HG02973 (cell line): Measurements from ENCODE around the gene IL36G.

Experiments used
- ATAC-seq: cut with Tn5 transposase; IDR thresholded peaks from one replicate; pipeline ENCODE4 v1.9.1; 2021; ENCODE audit warnings: moderate library complexity; ENCODE audit not compliant: unreplicated experiment

The IL36G gene

DNA sequence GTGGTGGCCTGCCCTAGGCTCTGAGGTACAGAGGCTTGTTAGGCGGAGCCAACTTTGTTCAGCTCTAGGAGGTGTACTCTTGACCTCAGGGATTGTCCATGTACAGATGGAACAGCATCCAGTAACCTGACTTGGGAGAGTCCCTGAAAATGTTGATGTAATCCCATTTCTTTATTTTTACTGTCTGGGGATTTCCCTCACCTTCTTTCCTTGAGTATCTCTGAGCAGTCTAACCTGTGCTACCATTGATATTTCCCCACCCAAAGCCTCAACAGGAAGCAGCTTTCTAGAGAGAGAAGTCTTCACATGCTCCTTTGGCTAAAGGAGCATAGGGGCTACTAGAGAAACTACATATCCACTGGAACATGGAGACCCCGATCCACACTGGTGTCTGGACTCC, 37.8 kb downstream of the IL36G start:
- no peak for ATAC-seq

DNA sequence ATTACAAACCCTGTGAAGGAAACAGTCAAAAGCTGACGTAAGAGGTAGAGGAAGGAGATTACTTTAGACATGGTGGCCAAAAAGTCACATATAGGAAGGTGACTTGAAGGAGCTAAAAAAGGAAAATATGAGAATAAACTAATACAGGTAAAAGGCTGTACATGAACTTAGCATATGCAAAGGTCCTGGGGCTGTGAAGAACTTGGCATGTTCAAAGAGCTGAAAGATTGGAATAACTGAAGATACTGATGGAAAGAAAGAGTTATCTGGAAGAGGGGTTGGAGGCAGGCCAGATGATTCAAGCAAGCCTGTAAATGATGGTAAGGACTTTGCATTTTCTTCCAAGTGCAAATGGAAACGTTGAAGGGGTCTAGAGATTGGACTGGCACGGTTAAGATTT, 40.7 kb downstream of the IL36G start:
- no peak for ATAC-seq

DNA sequence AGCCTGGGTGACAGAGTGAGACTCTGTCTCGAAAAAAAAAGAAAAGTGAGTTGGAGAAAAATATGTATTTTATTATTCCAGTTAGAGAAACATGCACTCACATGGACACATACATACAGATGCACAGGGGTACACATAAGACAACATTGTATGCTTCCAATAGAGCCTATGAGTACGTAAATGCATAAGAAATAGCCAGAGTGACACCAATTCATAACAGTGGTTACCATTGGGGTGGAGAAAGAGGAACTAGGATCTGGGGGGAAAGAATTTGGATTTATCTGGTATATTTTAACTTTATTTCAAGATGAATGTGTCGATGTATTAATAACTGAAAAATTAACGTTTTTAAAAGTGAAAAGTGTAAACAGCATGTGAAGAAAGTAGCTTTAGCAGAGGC, 43.5 kb downstream of the IL36G start:
- no peak for ATAC-seq

DNA sequence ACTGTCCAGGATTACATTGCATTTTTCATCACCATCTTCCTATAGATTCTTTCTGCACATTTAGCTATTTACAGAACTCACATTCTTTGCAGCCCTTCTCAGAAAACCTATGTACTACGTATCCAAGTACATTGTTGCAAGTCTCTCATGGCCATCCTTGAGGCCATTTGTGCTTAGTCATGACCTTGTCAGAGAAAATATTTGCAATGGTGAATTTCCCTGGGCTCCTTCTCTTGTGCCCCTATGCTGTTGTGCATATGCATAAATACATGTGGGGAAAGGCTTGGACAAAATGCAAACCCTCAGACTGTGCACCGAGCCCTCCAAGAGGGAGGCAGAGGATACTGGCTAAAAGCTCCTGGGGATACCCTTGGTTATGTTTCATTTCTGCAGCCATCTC, 47.0 kb downstream of the IL36G start:
- ATAC-seq: no peak

DNA sequence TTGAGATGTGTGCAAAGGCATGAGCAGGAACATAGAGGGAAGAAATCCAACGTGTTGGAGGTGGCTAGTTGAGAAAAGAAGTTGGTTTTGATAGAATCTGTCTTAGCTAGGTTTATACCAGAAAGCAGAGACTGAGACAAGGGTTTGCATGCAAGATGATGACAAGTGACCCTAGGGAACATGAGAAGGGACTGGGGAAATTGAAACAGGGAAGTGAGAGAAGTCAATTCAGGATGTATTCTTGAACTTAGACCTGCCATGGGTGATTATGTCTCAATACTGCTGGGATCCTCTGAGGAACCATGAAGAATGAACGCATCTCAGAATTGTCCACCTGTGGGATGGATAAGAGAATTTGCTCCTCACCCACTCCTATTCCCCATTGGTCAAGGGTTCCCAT, 47.9 kb downstream of the IL36G start:
- no peak for ATAC-seq

DNA sequence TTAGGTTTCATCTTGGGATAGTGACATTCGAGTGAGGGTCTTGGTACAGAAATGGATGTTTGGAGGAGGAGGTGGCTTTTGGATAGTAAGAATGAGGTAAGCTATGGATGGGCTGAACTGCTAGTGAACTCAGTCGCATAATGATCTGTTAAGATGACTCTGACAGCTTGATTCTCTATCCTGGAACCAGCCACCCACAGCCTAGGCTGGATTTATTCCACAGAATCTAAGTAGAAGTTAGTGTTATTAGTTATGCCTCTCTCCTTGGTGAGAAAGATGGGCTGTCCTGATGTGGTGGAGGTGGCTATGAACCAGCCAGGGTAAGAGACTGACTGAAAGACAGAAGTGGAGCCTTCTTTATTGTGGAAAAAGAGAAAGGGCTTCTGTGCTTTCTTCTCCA, 49.9 kb downstream of the IL36G start:
- no peak for ATAC-seq

DNA sequence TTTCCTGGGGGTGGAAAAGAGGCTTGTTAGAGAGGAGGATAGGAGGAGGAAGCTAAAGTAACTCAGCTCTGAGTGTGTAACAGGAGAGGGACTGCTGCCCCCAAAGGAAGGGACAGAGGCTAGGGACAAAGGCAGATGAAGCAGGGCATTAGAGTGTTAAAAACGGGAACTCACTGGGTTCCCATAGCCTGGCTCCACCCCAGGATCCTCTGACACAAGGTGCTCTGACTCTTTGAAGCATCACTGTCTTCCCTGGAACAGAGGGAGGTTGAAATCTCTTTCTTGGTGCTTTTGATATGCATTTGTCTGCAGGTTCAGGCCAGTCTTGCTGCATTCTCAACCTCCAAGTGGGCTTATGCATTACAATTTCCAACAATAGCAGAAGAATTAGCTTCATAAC, 50.3 kb downstream of the IL36G start:
- ATAC-seq: no peak

DNA sequence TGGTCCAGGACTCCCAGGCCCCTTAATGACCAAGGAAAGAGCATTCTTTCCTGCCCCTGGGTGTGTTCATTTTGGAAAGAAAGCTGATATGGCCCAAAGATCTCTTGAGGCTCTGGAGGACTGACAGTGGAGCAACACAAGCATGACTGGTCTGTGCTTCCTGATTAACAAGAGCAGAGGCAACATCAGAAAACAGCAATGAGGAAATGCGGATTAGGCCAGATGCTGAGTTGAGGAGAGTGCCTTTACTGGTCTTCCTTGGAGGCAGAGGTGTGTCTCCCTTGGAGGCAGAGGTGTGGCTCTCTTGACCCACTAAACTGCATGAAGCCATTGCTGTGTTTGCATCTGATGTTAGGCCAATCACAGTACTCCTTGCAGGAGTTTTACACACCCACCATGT, 54.9 kb downstream of the IL36G start:
- no peak for ATAC-seq

DNA sequence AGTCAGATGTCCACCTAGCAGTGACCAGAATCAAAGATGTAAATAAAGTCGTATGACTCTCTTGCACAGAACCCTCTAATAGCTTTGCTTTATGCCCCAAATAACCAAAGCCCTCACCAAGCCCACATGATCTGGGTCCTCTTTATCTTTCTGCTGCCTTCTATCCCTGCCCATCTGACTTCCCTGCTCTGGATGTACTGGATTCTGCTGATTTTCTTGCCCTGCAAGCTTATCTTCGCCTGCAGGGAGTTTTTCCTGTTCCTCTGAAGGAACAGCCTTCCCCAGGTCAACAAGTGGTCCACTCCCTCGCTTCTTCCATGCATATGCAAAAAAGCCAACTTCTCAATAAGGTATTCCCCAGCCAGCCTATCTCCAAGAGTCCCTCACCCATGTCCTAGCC, 56.2 kb downstream of the IL36G start:
- no peak for ATAC-seq
